ENCODE measurements around the gene MLLT1.
A peak's percentile ranks its signal among the peaks of the same experiment; 100 is the strongest.
"Not testable (repeated sequence)": the region's sequence is repeated elsewhere in the genome, so short reads cannot be mapped to it uniquely, and the experiment has no call there.

Gene MLLT1

GRCh38 chr19:6279931-6280591 lies at the start of gene MLLT1:
Gene MLLT1 (minus strand): TSS chr19:6279975. CDS start chr19:6279784, 191 bp downstream.
- DNase-seq: peak; percentile 96

- DNase-seq: no peak
Observed at GRCh38 chr19:6326815-6327214, 47.0 kb upstream of the MLLT1 start.

- no peak for DNase-seq
Observed at GRCh38 chr19:6325614-6326013, 45.8 kb upstream of the MLLT1 start.

GRCh38 chr19:6324757-6325156 lies 45.0 kb upstream of the MLLT1 start:
- no peak for DNase-seq

- no peak for DNase-seq
Observed at GRCh38 chr19:6322284-6322683, 42.5 kb upstream of the MLLT1 start.

- no peak for DNase-seq
Observed at GRCh38 chr19:6319376-6319775, 39.6 kb upstream of the MLLT1 start.

GRCh38 chr19:6318772-6319171 lies 39.0 kb upstream of the MLLT1 start:
- no peak for DNase-seq

GRCh38 chr19:6315646-6316045 lies 35.9 kb upstream of the MLLT1 start:
- DNase-seq: not testable (repeated sequence)

GRCh38 chr19:6313398-6313969 lies 33.7 kb upstream of the MLLT1 start:
- DNase-seq: no peak

- DNase-seq: no peak
Observed at GRCh38 chr19:6312018-6312417, 32.2 kb upstream of the MLLT1 start.

GRCh38 chr19:6298413-6298812 lies 18.6 kb upstream of the MLLT1 start:
- DNase-seq: no peak

GRCh38 chr19:6297202-6297601 lies 17.4 kb upstream of the MLLT1 start:
- DNase-seq: no peak

GRCh38 chr19:6292006-6292405 lies 12.2 kb upstream of the MLLT1 start:
- DNase-seq: no peak

GRCh38 chr19:6288737-6289136 lies 9.0 kb upstream of the MLLT1 start:
- DNase-seq: no peak

- DNase-seq: no peak
Observed at GRCh38 chr19:6287269-6287885, 7.6 kb upstream of the MLLT1 start.

- DNase-seq: no peak
Observed at GRCh38 chr19:6286676-6287075, 6.9 kb upstream of the MLLT1 start.

- peak; percentile 27 for DNase-seq
Observed at GRCh38 chr19:6282393-6282792, 2.6 kb upstream of the MLLT1 start.

- no peak for DNase-seq
Observed at GRCh38 chr19:6279620-6279930, 200 bp downstream of the MLLT1 start.

- DNase-seq: peak; percentile 32
Observed at GRCh38 chr19:6278740-6279619, 795 bp downstream of the MLLT1 start.

- no peak for DNase-seq
Observed at GRCh38 chr19:6278051-6278450, 1.7 kb downstream of the MLLT1 start.

GRCh38 chr19:6276447-6276846 lies 3.3 kb downstream of the MLLT1 start:
- peak; percentile 53 for DNase-seq

- no peak for DNase-seq
Observed at GRCh38 chr19:6275170-6275744, 4.5 kb downstream of the MLLT1 start.

- DNase-seq: no peak
Observed at GRCh38 chr19:6274756-6275155, 5.0 kb downstream of the MLLT1 start.

Data from NCI-H82 (cell line).